HEK293 (cell line): Measurements from ENCODE around the gene ADD1.
A peak's percentile ranks its signal among the peaks of the same experiment; 100 is the strongest.

Source experiments
- CTCF ChIA-PET: fragments of 350-600 bp; formaldehyde crosslinking; extraction: SDS; loops from one replicate; lab custom pipeline; 2021; ENCODE audit warnings: antibody characterized with exemption; lab: Yijun Ruan, JAX
- POLR2A ChIA-PET: fragments of 300-600 bp; formaldehyde crosslinking; extraction: SDS; loops from one replicate; lab custom pipeline; 2020; ENCODE audit warnings: antibody characterized with exemption, inconsistent platforms; lab: Yijun Ruan, JAX
- H3K27ac ChIP-seq: fragments of 200-500 bp; sonication (Bioruptor generic); 2 replicates; pipeline ENCODE4 v1.5.1; 2014; ENCODE audit warnings: low read depth, low read length, control low read depth, inconsistent platforms; ENCODE audit errors: extremely low read depth
- H3K36me3 ChIP-seq, 2 experiments: fragments of 200-500 bp in 1 of 2; sonication (Bioruptor generic) in 1 of 2; 1 replicate in 1 of 2; 2 replicates in 1 of 2; pipeline ENCODE4 v1.5.1; 2014 to 2017; ENCODE audit warnings: inconsistent platforms in 2 of 2, low read length in 2 of 2; ENCODE audit not compliant: control insufficient read depth in 2 of 2, insufficient read depth in 1 of 2
- H3K4me1 ChIP-seq: fragments of 200-500 bp; sonication (Bioruptor generic); 2 replicates; pipeline ENCODE4 v1.5.1; 2014; ENCODE audit warnings: mild to moderate bottlenecking, low read length, inconsistent platforms; ENCODE audit not compliant: control insufficient read depth, insufficient read depth
- H3K4me3 ChIP-seq: 2 replicates; pipeline ENCODE4 v1.5.1; 2011; ENCODE audit warnings: low read depth, mild to moderate bottlenecking, control low read depth, low read length, moderate library complexity
- H3K9me3 ChIP-seq: fragments of 200-500 bp; sonication (Bioruptor generic); 2 replicates; pipeline ENCODE4 v1.5.1; 2014; ENCODE audit warnings: low read depth, low read length, inconsistent platforms; ENCODE audit not compliant: control insufficient read depth, insufficient read depth
- BCL11A ChIP-seq: fragments of 450-650 bp; formaldehyde crosslinking; IDR thresholded peaks from 2 replicates; pipeline ENCODE4 v1.5.1; 2016; ENCODE audit warnings: low read depth, missing biosample characterization, missing genetic modification characterization
- EGR2 ChIP-seq: fragments of 450-650 bp; formaldehyde crosslinking; IDR thresholded peaks from 2 replicates; pipeline ENCODE4 v1.5.1; 2016; ENCODE audit warnings: low read depth, missing biosample characterization, missing genetic modification characterization
- ELK4 ChIP-seq: IDR thresholded peaks from 2 replicates; pipeline ENCODE4 v1.6.1; 2011; ENCODE audit warnings: mild to moderate bottlenecking, low read depth, low read length, borderline replicate concordance
- HOXA7 ChIP-seq: sonication (generic); formaldehyde crosslinking; IDR thresholded peaks from 2 replicates; pipeline ENCODE4 v1.8.1; 2022; ENCODE audit warnings: missing genetic modification reagents, borderline replicate concordance
- MYNN ChIP-seq: fragments of 450-650 bp; formaldehyde crosslinking; IDR thresholded peaks from 2 replicates; pipeline ENCODE4 v1.5.1; 2016; ENCODE audit warnings: missing biosample characterization, missing genetic modification characterization, borderline replicate concordance
- SP7 ChIP-seq: fragments of 450-650 bp; formaldehyde crosslinking; IDR thresholded peaks from 2 replicates; pipeline ENCODE4 v1.5.1; 2016; ENCODE audit warnings: missing biosample characterization, missing genetic modification characterization
- TCF7L2 ChIP-seq: IDR thresholded peaks from 2 replicates; pipeline ENCODE4 v1.6.1; 2011; ENCODE audit warnings: low read depth, mild to moderate bottlenecking, inconsistent platforms, low read length, moderate library complexity, borderline replicate concordance
- WT1 ChIP-seq: fragments of 450-650 bp; formaldehyde crosslinking; IDR thresholded peaks from 2 replicates; pipeline ENCODE4 v1.5.1; 2016; ENCODE audit warnings: missing biosample characterization, missing genetic modification characterization
- YY1 ChIP-seq: fragments of 450-650 bp; formaldehyde crosslinking; IDR thresholded peaks from 2 replicates; pipeline ENCODE4 v1.5.1; 2018; ENCODE audit warnings: missing biosample characterization, missing genetic modification characterization
- ZBTB1 ChIP-seq: fragments of 450-650 bp; formaldehyde crosslinking; IDR thresholded peaks from 2 replicates; pipeline ENCODE4 v1.5.1; 2016; ENCODE audit warnings: missing biosample characterization, missing genetic modification characterization
- ZBTB48 ChIP-seq: fragments of 450-650 bp; formaldehyde crosslinking; IDR thresholded peaks from 2 replicates; pipeline ENCODE4 v1.5.1; 2016; ENCODE audit warnings: missing biosample characterization, missing genetic modification characterization
- ZFHX2 ChIP-seq: fragments of 450-650 bp; formaldehyde crosslinking; conservative IDR thresholded peaks from 2 replicates; pipeline ENCODE4 v1.5.1; 2016; ENCODE audit warnings: missing biosample characterization, missing genetic modification characterization
- ZNF155 ChIP-seq: fragments of 450-650 bp; formaldehyde crosslinking; IDR thresholded peaks from 2 replicates; pipeline ENCODE4 v1.5.1; 2016; ENCODE audit warnings: missing biosample characterization, missing genetic modification characterization
- ZNF2 ChIP-seq: fragments of 450-650 bp; formaldehyde crosslinking; IDR thresholded peaks from 2 replicates; pipeline ENCODE4 v1.5.1; 2016; ENCODE audit warnings: missing biosample characterization, missing genetic modification characterization
- ZNF239 ChIP-seq: fragments of 450-650 bp; formaldehyde crosslinking; IDR thresholded peaks from 2 replicates; pipeline ENCODE4 v1.5.1; 2016; ENCODE audit warnings: missing biosample characterization, missing genetic modification characterization
- ZNF24 ChIP-seq: fragments of 450-650 bp; formaldehyde crosslinking; IDR thresholded peaks from 2 replicates; pipeline ENCODE4 v1.5.1; 2016; ENCODE audit warnings: missing biosample characterization, missing genetic modification characterization
- ZNF311 ChIP-seq: fragments of 450-650 bp; formaldehyde crosslinking; IDR thresholded peaks from 2 replicates; pipeline ENCODE4 v1.5.1; 2017; ENCODE audit warnings: missing biosample characterization, missing genetic modification characterization, borderline replicate concordance
- ZNF335 ChIP-seq: fragments of 450-650 bp; formaldehyde crosslinking; conservative IDR thresholded peaks from 2 replicates; pipeline ENCODE4 v1.5.1; 2016; ENCODE audit warnings: missing biosample characterization, missing genetic modification characterization
- ZNF341 ChIP-seq: fragments of 450-650 bp; formaldehyde crosslinking; IDR thresholded peaks from 2 replicates; pipeline ENCODE4; 2016; ENCODE audit warnings: low read depth, missing biosample characterization, missing genetic modification characterization
- ZNF37A ChIP-seq: fragments of 450-650 bp; IDR thresholded peaks from 2 replicates; pipeline ENCODE4 v1.5.1; 2018; ENCODE audit warnings: missing biosample characterization, missing genetic modification characterization
- ZNF398 ChIP-seq: fragments of 450-650 bp; formaldehyde crosslinking; IDR thresholded peaks from 2 replicates; pipeline ENCODE4 v1.5.1; 2017; ENCODE audit warnings: missing biosample characterization, missing genetic modification characterization
- ZNF416 ChIP-seq: fragments of 450-650 bp; formaldehyde crosslinking; IDR thresholded peaks from 2 replicates; pipeline ENCODE4 v1.5.1; 2016; ENCODE audit warnings: missing biosample characterization, missing genetic modification characterization
- ZNF473 ChIP-seq: fragments of 450-650 bp; formaldehyde crosslinking; IDR thresholded peaks from 2 replicates; pipeline ENCODE4 v1.5.1; 2017; ENCODE audit warnings: missing biosample characterization, missing genetic modification characterization
- ZNF48 ChIP-seq: fragments of 450-650 bp; formaldehyde crosslinking; IDR thresholded peaks from 2 replicates; pipeline ENCODE4 v1.5.1; 2016; ENCODE audit warnings: missing biosample characterization, missing genetic modification characterization
- ZNF580 ChIP-seq: fragments of 450-650 bp; formaldehyde crosslinking; IDR thresholded peaks from 2 replicates; pipeline ENCODE4 v1.5.1; 2016; ENCODE audit warnings: missing biosample characterization, missing genetic modification characterization
- ZNF600 ChIP-seq: fragments of 450-650 bp; formaldehyde crosslinking; IDR thresholded peaks from 2 replicates; pipeline ENCODE4 v1.5.1; 2016; ENCODE audit warnings: missing biosample characterization, missing genetic modification characterization
- ZNF692 ChIP-seq: fragments of 450-650 bp; formaldehyde crosslinking; IDR thresholded peaks from 2 replicates; pipeline ENCODE4 v1.5.1; 2016; ENCODE audit warnings: missing biosample characterization, missing genetic modification characterization
- ZNF785 ChIP-seq: fragments of 450-650 bp; formaldehyde crosslinking; IDR thresholded peaks from 2 replicates; pipeline ENCODE4 v1.5.1; 2016; ENCODE audit warnings: missing biosample characterization, missing genetic modification characterization
- ZNF792 ChIP-seq: fragments of 450-650 bp; formaldehyde crosslinking; IDR thresholded peaks from 2 replicates; pipeline ENCODE4 v1.5.1; 2016; ENCODE audit warnings: missing biosample characterization, missing genetic modification characterization

ADD1 gene

GRCh38 chr4:2811830-2812611, 31.6 kb upstream of the ADD1 start (continued):
- TF ChIP-seq ZNF416 (tag by site-specific recombination) = no peak
- TF ChIP-seq ZNF341 (tag by site-specific recombination) = peak; percentile 52; the same call in 1 of the 2 replicates
- no peak for TF ChIP-seq TCF7L2
- peak; percentile 27; the same call in 1 of the 2 replicates for TF ChIP-seq WT1
- TF ChIP-seq ZNF398 = no peak
- no peak for TF ChIP-seq ELK4
- no peak for TF ChIP-seq ZNF473
- no peak for TF ChIP-seq ZNF2 (tag by site-specific recombination)
- no peak for TF ChIP-seq ZNF239
- TF ChIP-seq ZNF785 = no peak
- TF ChIP-seq ZNF37A (tag by site-specific recombination) = no peak
- peak; percentile 91 for TF ChIP-seq ZBTB48 (tag by site-specific recombination)
- peak; percentile 89 for TF ChIP-seq ZNF600 (tag by site-specific recombination)

GRCh38 chr4:2812612-2813354, 30.9 kb upstream of the ADD1 start:
- ChIA-PET CTCF (interaction anchor here (0.6 kb wide), 1 partner anchor 54 kb away, joined by 3 read pairs; no protein-coding TSS in a partner anchor), POLR2A (interaction anchor here (1.2 to 1.3 kb wide), 3 partner anchors 10 to 150 kb away, joined by 3 to 6 read pairs (median 4); partner anchors contain the start of gene NOP14)
- no peaks in the 10 kb centered on the region for H3K36me3 ChIP-seq
- peak overlapping the region; percentile 88 for H3K27ac ChIP-seq
- H3K4me1 ChIP-seq = no peaks in the 10 kb centered on the region
- H3K9me3 ChIP-seq = no peaks in the 10 kb centered on the region
- H3K4me3 ChIP-seq = peak overlapping the region; percentile 47
- no peak for TF ChIP-seq ZNF24 (tag by site-specific recombination)
- no peak for TF ChIP-seq ZNF155 (tag by site-specific recombination)
- no peak for TF ChIP-seq ZNF48 (tag by site-specific recombination)
- no peak for TF ChIP-seq ZNF37A (tag by site-specific recombination)
- TF ChIP-seq YY1 (tag by site-specific recombination) = no peak
- peak; percentile 64 for TF ChIP-seq EGR2 (tag by site-specific recombination)
- no peak for TF ChIP-seq ZNF785
- 0 out of 2 replicates have a peak, but pooled peaks have one; percentile 5 for TF ChIP-seq ZNF692
- no peak for TF ChIP-seq ZNF311 (tag by site-specific recombination)
- TF ChIP-seq ZNF580 = no peak
- TF ChIP-seq ZNF335 = 0 out of 2 replicates have a peak, but pooled peaks have one; percentile 4
- TF ChIP-seq ZNF398 = peak; percentile 71
- no peak for TF ChIP-seq BCL11A (tag by site-specific recombination)
- TF ChIP-seq ZBTB1 (tag by site-specific recombination) = no peak
- no peak for TF ChIP-seq SP7 (tag by site-specific recombination)
- peak; percentile 88 for TF ChIP-seq ZFHX2 (tag by site-specific recombination)
- no peak for TF ChIP-seq MYNN (tag by site-specific recombination)
- TF ChIP-seq HOXA7 = no peak
- TF ChIP-seq ZNF341 (tag by site-specific recombination) = peak; percentile 43
- no peak for TF ChIP-seq ZNF792 (tag by site-specific recombination)
